HUES64 (cell line): ENCODE data around the gene KRTAP10-4. TPM values are rescaled to one million over a fixed set of nuclear protein-coding genes. Genes with fewer than 3 reads are reported as not detected.
"Not testable (repeated sequence)": the region's sequence is repeated elsewhere in the genome, so short reads cannot be mapped to it uniquely, and the experiment has no call there.

Source experiments
- H3K27ac ChIP-seq: 2 replicates; pipeline ENCODE4 v1.7.0; 2013; ENCODE audit warnings: low read depth, low read length, inconsistent platforms
- H3K27me3 ChIP-seq: 2 replicates; pipeline ENCODE4 v1.6.1; 2013; ENCODE audit warnings: mild to moderate bottlenecking, low read length; ENCODE audit not compliant: insufficient read depth
- H3K36me3 ChIP-seq: 2 replicates; pipeline ENCODE4 v1.6.1; 2013; ENCODE audit warnings: mild to moderate bottlenecking, low read length; ENCODE audit not compliant: insufficient read depth
- H3K4me1 ChIP-seq: 2 replicates; pipeline ENCODE4 v1.6.1; 2013; ENCODE audit warnings: mild to moderate bottlenecking, low read length, moderate library complexity; ENCODE audit not compliant: insufficient read depth
- H3K4me3 ChIP-seq: 2 replicates; pipeline ENCODE4 v1.5.1; 2013; ENCODE audit warnings: mild to moderate bottlenecking, low read length, moderate library complexity
- H3K9ac ChIP-seq: 2 replicates; pipeline ENCODE4 v1.6.1; 2013; ENCODE audit warnings: mild to moderate bottlenecking, low read depth, low read length
- H3K9me3 ChIP-seq: 2 replicates; pipeline ENCODE4 v1.6.1; 2013; ENCODE audit warnings: low read depth, low read length; ENCODE audit not compliant: insufficient read depth
- WGBS: fragments of 150-250, 120-280 bp; methylation state at CpG from one replicate; pipeline ENCODE4 v1.1.7; 2013; ENCODE audit warnings: missing lambda C conversion rate; 5-methylcytosine and 5-hydroxymethylcytosine counted together
- polyA plus RNA-seq, 2 experiments: library from polyadenylated mRNA; stranded (reverse); fragments of 50-300 nt; gene quantifications; one replicate each; pipeline ENCODE4 v1.2.3, GENCODE V29; 2013

KRTAP10-4 gene, protein sequence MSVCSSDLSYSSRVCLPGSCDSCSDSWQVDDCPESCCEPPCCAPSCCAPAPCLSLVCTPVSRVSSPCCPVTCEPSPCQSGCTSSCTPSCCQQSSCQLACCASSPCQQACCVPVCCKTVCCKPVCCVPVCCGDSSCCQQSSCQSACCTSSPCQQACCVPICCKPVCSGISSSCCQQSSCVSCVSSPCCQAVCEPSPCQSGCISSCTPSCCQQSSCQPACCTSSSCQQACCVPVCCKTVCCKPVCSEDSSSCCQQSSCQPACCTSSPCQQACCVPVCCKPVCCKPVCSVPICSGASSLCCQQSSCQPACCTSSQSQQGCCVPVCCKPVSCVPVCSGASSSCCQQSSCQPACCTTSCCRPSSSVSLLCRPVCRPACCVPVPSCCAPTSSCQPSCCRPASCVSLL
- not detected for polyA plus RNA-seq (2013, experiment 1 of 2)
- polyA plus RNA-seq (2013, experiment 2 of 2), result not detected

DNA sequence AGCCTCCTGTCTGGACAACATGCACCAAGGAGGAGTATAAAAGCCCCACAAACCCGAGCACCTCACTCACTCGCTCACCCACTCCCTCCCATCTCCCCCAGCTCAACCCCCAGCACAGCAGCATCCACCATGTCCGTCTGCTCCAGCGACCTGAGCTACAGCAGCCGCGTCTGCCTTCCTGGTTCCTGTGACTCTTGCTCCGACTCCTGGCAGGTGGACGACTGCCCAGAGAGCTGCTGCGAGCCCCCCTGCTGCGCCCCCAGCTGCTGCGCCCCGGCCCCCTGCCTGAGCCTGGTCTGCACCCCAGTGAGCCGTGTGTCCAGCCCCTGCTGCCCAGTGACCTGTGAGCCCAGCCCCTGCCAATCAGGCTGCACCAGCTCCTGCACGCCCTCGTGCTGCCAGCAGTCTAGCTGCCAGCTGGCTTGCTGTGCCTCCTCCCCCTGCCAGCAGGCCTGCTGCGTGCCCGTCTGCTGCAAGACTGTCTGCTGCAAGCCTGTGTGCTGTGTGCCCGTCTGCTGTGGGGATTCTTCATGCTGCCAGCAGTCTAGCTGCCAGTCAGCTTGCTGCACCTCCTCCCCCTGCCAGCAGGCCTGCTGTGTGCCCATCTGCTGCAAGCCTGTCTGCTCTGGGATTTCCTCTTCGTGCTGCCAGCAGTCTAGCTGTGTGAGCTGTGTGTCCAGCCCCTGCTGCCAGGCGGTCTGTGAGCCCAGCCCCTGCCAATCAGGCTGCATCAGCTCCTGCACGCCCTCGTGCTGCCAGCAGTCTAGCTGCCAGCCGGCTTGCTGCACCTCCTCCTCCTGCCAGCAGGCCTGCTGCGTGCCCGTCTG is at the start of gene KRTAP10-4:
Gene KRTAP10-4 (plus strand): TSS at position 100 of the 827 bp plus-strand sequence. CDS start 30 bp downstream, at position 130.
- WGBS, result 86% methylated on average over 22 of the region's 25 CpGs
- H3K4me1 ChIP-seq, H3K27me3 ChIP-seq, H3K36me3 ChIP-seq, H3K9me3 ChIP-seq, H3K27ac ChIP-seq, H3K4me3 ChIP-seq, H3K9ac ChIP-seq: not testable (repeated sequence)

DNA sequence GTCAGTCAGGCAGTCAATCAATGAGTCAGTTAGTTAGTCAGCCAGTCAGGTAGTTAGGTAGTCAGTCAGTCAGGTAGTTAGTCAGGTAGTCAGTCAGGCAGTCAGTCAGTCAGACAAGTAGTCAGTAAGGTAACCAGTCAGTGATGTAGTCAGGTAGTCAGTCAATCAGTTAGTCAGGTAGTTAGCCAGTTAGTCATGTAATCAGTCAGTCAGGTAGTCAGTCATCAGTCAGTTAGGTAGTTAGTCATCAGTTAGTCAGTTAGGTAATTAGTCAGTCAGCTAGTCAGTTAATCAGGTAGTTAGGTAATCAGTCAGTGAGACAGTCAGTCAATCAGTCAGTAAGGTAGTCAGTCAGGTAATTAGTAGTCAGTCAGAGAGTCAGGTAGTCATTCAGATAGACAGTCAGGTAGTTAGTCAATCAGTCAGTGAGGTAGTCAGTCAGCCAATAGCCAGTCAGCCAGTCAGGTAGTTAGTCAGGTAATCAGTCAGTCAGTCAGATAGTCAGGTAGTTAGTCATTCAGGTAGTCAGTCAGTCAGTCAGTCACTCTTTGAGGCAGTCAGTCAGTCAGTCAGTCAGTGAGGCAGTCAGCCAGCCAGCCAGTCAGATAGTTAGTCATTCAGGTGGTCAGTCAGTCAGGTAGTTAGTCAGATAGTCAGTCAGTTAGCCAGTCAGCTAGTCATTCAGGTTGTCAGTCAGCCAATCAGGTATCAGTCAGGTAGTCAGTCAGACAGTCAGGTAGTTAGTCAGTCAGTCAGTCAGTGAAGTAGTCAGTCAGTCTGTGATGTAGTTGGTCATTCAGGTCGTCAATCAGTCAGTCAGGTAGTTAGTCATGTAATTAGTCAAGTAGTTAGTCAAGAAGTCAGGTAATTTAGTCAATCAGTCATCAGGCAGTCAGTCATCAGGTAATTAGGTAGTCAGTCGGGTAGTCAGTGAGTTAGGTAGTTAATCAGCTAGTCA is 48.8 kb upstream of the KRTAP10-4 start:
- Histone ChIP-seq H3K4me3 (no peak overlapping the region), H3K36me3 (no peaks in the 10 kb centered on the region), H3K4me1 (no peaks in the 10 kb centered on the region), H3K27ac (no peak overlapping the region), H3K27me3 (no peaks in the 10 kb centered on the region), H3K9ac (no peak overlapping the region), H3K9me3 (no peaks in the 10 kb centered on the region)
- 87% methylated on average over 2 of the region's 2 CpGs for whole genome bisulfite sequencing

DNA sequence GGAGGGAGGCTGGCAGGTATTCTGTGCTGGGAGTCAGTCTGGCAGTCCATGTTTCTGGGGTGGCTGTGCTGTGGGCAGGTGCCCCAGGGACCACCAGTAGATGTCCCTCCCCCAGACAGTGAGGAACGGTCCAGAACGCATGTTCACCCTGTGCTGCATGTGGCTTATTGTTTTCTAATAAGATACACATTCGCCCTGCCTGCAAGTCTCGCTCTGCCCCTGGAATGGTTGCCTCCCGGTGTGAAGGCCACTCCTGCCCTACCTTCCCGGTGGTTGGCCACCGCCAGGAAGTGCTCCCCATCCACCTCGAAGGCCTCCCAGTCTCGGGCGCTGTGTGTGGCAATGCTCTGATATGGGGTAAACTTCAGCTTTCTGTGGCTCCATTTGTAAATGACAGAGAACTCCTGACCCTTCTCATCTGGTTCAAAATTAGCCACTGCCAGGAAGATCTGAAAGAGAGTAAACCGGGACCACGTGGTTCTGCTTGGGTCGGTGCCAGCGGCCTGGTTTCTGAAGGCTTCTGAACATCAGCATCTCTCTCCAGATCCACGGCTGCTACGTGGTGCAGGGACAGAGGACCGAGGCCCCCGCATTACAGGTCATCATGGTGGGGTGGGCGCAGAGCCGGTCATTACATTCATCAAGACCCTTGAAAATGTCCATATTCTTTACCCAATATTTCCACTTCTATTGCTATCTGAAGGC is 48.0 kb upstream of the KRTAP10-4 start:
- Histone ChIP-seq H3K4me1 (no peaks in the 10 kb centered on the region), H3K27ac (no peak overlapping the region), H3K4me3 (no peak overlapping the region), H3K27me3 (no peaks in the 10 kb centered on the region), H3K9ac (no peak overlapping the region), H3K9me3 (no peaks in the 10 kb centered on the region), H3K36me3 (no peaks in the 10 kb centered on the region)
- 93% methylated on average over 20 of the region's 20 CpGs for WGBS

DNA sequence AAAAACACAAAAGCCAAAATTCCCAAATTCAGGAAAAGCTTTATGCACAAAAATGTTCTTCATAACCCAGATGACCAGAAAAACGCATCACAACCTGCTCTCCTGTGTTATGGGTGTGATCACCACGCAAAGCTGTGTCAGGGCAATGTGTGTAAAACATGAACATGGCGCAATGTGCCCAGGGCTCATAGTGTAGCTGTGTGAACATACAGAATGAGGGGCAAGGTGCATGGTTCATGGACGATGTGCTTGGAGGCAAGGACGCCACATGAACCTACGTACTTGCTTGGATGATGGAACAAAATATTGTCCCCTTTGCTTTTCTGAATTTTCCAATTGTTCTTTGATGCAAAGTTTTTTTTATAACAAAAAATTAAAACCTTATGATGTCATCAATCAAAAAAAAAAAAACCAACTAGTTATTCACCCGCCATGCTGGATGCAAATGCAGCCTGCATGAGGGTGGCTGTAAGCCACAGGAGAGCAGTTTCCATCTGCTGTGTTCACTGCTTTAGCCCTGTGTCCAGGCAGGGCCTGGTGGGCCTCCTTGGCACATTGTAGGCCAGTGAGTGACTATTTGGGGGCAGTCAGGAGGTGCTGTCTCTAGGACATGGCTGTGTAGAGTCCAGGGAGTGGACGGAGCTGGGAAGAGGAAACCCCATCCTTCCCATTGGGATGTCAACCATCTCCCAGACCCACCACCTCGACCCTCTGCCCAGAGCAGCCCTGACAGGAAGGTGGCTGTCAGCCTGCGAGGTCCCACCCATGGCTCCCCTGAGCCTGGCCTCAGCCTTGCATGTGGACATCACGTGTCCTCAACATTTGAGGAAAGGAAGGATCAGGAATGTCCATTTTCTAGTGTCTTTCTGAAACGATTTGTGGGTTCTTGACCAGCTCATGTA is 47.2 kb upstream of the KRTAP10-4 start:
- Histone ChIP-seq H3K27ac (no peak overlapping the region), H3K9me3 (no peaks in the 10 kb centered on the region), H3K4me1 (no peaks in the 10 kb centered on the region), H3K27me3 (no peaks in the 10 kb centered on the region), H3K9ac (no peak overlapping the region), H3K36me3 (no peaks in the 10 kb centered on the region), H3K4me3 (no peak overlapping the region)
- 93% methylated on average over 12 of the region's 12 CpGs for WGBS

DNA sequence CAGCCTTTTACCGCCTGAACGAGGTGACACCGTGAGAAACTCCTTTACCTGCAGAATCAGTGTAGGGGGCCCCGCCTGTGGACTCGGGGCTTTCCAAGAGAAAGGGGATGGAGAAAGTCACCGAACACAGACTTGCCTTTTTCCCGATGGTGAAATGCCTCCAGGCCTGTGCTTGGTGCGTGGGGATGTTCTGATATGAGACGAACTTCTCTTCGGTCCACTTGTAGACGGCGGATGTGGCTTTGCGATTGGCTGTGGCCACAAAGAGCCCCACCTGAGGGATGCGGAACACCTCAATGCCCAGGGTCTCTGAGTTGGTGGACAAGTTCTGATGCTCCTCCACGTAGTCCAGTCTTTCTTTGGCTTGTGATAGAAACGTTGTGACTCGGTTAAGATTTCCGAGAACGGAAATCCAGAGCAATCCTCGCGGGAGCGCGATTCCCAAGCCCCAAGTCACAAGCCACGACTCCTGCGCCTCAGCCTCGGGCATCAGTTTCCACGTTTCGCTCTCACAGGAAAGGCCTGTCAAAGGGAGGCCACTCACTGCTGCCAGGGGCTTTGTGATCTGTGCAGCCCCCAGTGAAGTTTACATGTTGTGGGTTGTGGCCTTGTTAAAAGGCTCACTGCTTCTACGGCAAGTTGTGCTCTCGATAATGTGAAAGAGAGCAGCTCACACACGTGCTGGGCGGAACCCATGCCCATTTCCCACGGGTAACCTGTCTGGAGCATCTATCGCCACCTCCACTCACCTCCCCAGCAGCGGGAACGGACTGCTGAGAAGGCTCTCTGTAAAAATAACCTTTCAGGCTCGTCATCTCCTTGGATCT is 46.2 kb upstream of the KRTAP10-4 start:
- Histone ChIP-seq H3K27me3 (no peaks in the 10 kb centered on the region), H3K4me1 (no peaks in the 10 kb centered on the region), H3K36me3 (no peaks in the 10 kb centered on the region), H3K4me3 (no peak overlapping the region), H3K27ac (no peak overlapping the region), H3K9me3 (no peaks in the 10 kb centered on the region), H3K9ac (no peak overlapping the region)
- WGBS, result 94% methylated on average over 37 of the region's 37 CpGs

DNA sequence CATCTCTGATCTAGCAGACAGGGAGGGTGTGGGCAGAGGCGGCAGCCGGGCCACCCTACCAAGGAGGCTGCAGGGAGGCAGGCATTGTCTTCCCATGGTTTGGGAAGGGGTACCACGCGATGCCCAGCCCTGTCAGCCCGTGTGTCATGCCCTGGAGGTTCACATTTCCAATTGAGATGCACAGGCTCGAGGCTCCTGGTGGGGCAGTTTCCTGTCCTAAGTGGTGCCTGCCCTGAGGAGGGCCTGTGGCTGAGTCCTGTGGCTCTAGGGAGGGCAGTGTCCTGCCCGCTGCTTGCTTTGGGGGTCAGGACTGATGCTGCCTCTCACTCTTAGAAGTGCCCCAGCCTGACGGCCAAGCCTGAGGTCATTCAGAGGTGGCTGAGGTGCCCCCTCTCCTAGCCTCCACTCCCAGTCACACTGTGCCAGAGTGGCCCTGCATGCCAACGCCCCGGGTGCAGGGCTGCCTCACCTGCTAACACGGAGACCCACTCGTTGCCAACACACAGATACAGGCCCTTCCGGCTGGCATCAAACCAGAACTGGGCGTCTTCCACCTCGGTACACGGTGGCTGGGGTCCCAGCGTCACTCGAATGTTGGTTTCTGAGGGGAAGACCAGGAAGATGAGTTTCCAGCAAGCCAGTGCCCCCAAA is 45.4 kb upstream of the KRTAP10-4 start:
- no peak overlapping the region for H3K27ac ChIP-seq
- 92% methylated on average over 18 of the region's 18 CpGs for WGBS
- no peaks in the 10 kb centered on the region for H3K27me3 ChIP-seq
- no peak overlapping the region for H3K9ac ChIP-seq
- no peaks in the 10 kb centered on the region for H3K4me1 ChIP-seq
- H3K4me3 ChIP-seq, result no peak overlapping the region
- no peaks in the 10 kb centered on the region for H3K9me3 ChIP-seq
- H3K36me3 ChIP-seq, result no peaks in the 10 kb centered on the region

DNA sequence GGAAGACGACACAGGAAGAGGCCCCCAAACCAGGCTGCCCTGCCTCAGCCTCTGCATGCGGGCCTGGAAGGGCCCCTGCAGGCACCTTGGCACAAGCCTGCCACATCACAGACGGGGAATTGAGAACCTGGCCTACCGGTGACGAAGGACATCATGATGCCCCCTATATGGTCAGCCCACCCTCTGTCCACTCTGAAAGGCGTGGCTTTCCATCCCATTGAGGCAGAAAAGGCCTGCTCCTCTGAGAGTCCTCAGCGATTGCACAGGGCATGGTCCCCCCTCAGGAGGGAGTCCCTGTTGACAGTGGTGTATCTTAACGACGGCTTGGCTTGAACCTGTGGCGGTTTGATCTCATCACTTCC is 44.9 kb upstream of the KRTAP10-4 start:
- Histone ChIP-seq H3K4me1 (no peaks in the 10 kb centered on the region), H3K27me3 (no peaks in the 10 kb centered on the region), H3K4me3 (no peak overlapping the region), H3K9ac (no peak overlapping the region), H3K36me3 (no peaks in the 10 kb centered on the region), H3K27ac (no peak overlapping the region), H3K9me3 (no peaks in the 10 kb centered on the region)
- WGBS, result 95% methylated on average over 10 of the region's 10 CpGs

DNA sequence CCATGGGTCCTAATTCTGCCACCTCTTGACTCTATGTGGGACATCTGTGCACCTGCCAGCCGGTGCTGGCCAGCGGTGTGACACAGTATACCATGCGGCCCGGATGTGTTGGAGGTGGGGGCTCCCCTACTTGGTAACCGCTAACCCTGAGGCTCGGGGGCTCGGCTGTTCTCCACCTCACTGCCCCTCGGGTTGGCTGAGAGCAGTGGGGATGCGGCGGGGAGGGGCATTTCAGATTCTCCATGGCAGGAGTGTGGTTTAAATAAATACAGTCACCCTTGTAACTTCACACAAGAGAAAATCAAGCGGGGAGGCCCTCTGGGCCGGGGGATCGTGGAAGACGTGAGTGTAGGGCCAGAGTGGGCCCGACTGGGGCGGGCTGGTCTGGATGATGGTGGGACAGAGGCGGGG is 44.5 kb upstream of the KRTAP10-4 start:
- 92% methylated on average over 15 of the region's 17 CpGs for WGBS
- no peak overlapping the region for H3K4me3 ChIP-seq
- H3K4me1 ChIP-seq, result no peaks in the 10 kb centered on the region
- no peak overlapping the region for H3K27ac ChIP-seq
- H3K36me3 ChIP-seq, result no peaks in the 10 kb centered on the region
- no peaks in the 10 kb centered on the region for H3K9me3 ChIP-seq
- no peaks in the 10 kb centered on the region for H3K27me3 ChIP-seq
- H3K9ac ChIP-seq, result no peak overlapping the region

DNA sequence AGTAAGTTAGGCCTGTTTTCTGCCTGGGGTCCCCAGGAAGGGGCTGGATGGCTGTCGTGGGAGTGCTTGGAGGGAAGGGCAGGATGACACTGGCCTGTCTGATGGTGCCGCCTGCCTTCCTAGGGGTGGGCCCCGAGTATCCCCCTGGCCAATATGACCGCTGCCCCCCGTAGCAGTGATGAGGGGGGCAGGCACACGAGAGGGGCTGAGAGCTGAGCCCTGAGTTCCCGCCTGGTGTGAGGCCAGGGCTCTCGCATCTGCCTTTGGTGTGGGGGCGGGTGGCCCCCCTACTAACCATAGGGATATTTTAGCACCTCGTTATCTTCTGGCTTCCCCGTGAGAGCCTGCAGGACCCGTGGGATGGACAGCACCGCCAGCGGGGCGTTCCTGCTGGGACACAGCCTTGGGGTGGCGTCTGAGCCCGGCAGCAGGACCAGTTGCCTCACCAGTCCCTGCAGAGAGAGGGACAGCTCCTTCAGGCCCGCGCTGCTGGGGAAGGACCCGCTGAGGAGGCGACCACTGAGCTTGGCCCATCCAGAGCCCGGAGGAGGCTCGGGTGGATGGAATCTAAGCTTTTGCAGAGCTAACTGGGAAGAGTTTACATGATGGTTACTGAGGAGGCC is 43.9 kb upstream of the KRTAP10-4 start:
- no peak overlapping the region for H3K27ac ChIP-seq
- H3K9me3 ChIP-seq, result no peaks in the 10 kb centered on the region
- H3K27me3 ChIP-seq, result no peaks in the 10 kb centered on the region
- no peak overlapping the region for H3K9ac ChIP-seq
- H3K4me3 ChIP-seq, result no peak overlapping the region
- no peaks in the 10 kb centered on the region for H3K4me1 ChIP-seq
- H3K36me3 ChIP-seq, result no peaks in the 10 kb centered on the region
- 91% methylated on average over 23 of the region's 23 CpGs for WGBS
